GM12878 (cell line): Measurements from ENCODE around the gene WWTR1.

Experiments
- EGR1 ChIP-seq, 2 experiments: IDR thresholded peaks; 1 replicate in 1 of 2; 2 replicates in 1 of 2; pipeline ENCODE4 v1.6.1; 2011 to 2012; ENCODE audit warnings: low read depth in 2 of 2, low read length in 2 of 2, borderline replicate concordance in 1 of 2, mild to moderate bottlenecking in 1 of 2, moderate library complexity in 1 of 2
- SUPT20H ChIP-seq: IDR thresholded peaks from 2 replicates; pipeline ENCODE4 v1.6.1; 2011; ENCODE audit warnings: low read depth, mild to moderate bottlenecking, low read length, moderate library complexity, borderline replicate concordance; ENCODE audit not compliant: control insufficient read depth

DNA sequence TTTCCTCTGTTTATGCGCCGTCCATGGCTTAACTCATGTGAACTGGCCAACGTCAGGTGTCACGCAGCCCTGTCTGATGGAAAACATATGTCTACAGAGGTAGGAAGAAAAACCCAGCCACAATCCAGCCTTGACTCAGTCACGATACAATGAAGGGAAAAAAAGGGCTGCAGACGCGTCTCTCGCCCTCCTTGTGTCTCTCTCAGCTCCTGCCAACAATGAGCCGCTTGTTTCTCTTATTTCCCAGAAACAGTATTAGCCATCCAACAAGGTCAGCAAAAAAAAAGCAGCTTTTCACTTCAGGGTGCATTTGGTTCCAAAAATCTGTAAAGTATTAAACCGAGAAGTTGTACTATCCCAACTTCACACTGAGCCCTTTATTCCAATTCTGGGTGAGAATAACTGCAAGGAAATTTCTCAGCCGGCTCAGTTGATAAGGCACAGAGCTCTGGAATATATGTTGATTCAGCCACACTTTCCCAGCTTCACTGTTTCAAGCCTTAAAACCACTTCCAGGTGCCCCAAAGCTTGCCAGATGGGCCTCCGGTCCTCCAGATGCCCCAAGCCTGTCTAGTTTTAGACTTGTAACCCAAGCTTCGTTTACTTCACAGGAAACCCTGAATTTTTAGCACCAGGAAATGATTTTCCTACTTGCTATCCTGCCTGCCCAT is 103.9 kb downstream of the WWTR1 start:
- TF ChIP-seq EGR1 (IDR thresholded peaks at IDR 0.05; ENCODE audit: borderline replicate concordance in 1 of 2, low read depth in 2 of 2, low read length in 2 of 2) (no peak), SUPT20H (no peak)
